ENCODE results near the gene ALKAL2. TPM values are rescaled to one million over a fixed set of nuclear protein-coding genes. Genes with fewer than 3 reads are reported as not detected.
A peak's percentile ranks its signal among the peaks of the same experiment; 100 is the strongest.

The ALKAL2 gene
- total and polyA plus RNA-seq, 2 of the 13 experiments (the other 11 are each of a cell fraction or from before 2014, with no cell fraction given): 0.22 to 1.7 TPM

GRCh38 chr2:264493-265468, 23.1 kb downstream of the ALKAL2 start, which contains the start of gene ACP1 (continued):
- TF ChIP-seq NFIC (IDR thresholded peaks at IDR 0.05; ENCODE audit: low read length): no peak
- TF ChIP-seq HNRNPL (IDR thresholded peaks at IDR 0.05; ENCODE audit: low read depth, low read length): no peak
- TF ChIP-seq ADNP (CRISPR knock-in tag; IDR thresholded peaks at IDR 0.05): no peak
- no peak for TF ChIP-seq TERF1 (CRISPR knock-in tag; IDR thresholded peaks at IDR 0.05)
- TF ChIP-seq GRHL1 (CRISPR knock-in tag; conservative IDR thresholded peaks at IDR 0.05): no peak
- no peak for TF ChIP-seq ZNF337 (CRISPR knock-in tag; IDR thresholded peaks at IDR 0.05; ENCODE audit: borderline replicate concordance, low read depth)
- TF ChIP-seq E2F2 (CRISPR knock-in tag; IDR thresholded peaks at IDR 0.05; ENCODE audit: borderline replicate concordance): no peak
- peak; percentile 48; the same call in 1 of the 2 replicates for TF ChIP-seq ZNF331 (CRISPR knock-in tag; IDR thresholded peaks at IDR 0.05)
- TF ChIP-seq SMYD3 (CRISPR knock-in tag; IDR thresholded peaks at IDR 0.05): no peak
- no peak; the same call in 1 of the 2 replicates for TF ChIP-seq ZNF431 (CRISPR knock-in tag; IDR thresholded peaks at IDR 0.05; ENCODE audit: borderline replicate concordance, low read depth)
- no peak for TF ChIP-seq EED (CRISPR knock-in tag; IDR thresholded peaks at IDR 0.05)
- no peak for TF ChIP-seq CC2D1A (CRISPR knock-in tag; IDR thresholded peaks at IDR 0.05)
- TF ChIP-seq AKAP8 (CRISPR knock-in tag; IDR thresholded peaks at IDR 0.05): no peak
- peak; percentile 90; the same call in 1 of the 2 replicates for TF ChIP-seq NRL (CRISPR knock-in tag; IDR thresholded peaks at IDR 0.05; ENCODE audit: borderline replicate concordance)
- peak; percentile 81; the same call in 1 of the 2 replicates for TF ChIP-seq ZNF737 (CRISPR knock-in tag; IDR thresholded peaks at IDR 0.05; ENCODE audit: borderline replicate concordance)
- peak; percentile 90; the same call in 1 of the 2 replicates for TF ChIP-seq CAMTA2 (CRISPR knock-in tag; IDR thresholded peaks at IDR 0.05; ENCODE audit: borderline replicate concordance)
- TF ChIP-seq ZBTB38 (CRISPR knock-in tag; IDR thresholded peaks at IDR 0.05): peak; percentile 92
- no peak; the same call in none of the 2 replicates for TF ChIP-seq REPIN1 (CRISPR knock-in tag; IDR thresholded peaks at IDR 0.05; ENCODE audit: borderline replicate concordance, low read depth)
- 0 out of 4 replicates have a peak, but pooled peaks of 1 of the 2 experiments have one; percentile 13 for TF ChIP-seq EP300 (IDR thresholded peaks at IDR 0.05; ENCODE audit: low read depth in 2 of 2, low read length in 2 of 2)
- no peak; the same call in 1 of the 2 replicates for TF ChIP-seq EP300 (CRISPR knock-in tag; IDR thresholded peaks at IDR 0.05; ENCODE audit: borderline replicate concordance)
- TF ChIP-seq DMTF1 (CRISPR knock-in tag; IDR thresholded peaks at IDR 0.05): no peak
- peak; percentile 17; the same call in 1 of the 2 replicates for TF ChIP-seq ZNF24 (IDR thresholded peaks at IDR 0.05)

Data from HepG2 (cell line).